NCI-H446 (cell line): Measurements from ENCODE around the gene LSM14A.
"Not testable (repeated sequence)": the region's sequence is repeated elsewhere in the genome, so short reads cannot be mapped to it uniquely, and the experiment has no call there.

ENCODE experiments used
- DNase-seq, 2 experiments: peaks; one replicate each; lab custom pipeline; 2025; lab: John Stamatoyannopoulos, UW

Gene LSM14A

DNA sequence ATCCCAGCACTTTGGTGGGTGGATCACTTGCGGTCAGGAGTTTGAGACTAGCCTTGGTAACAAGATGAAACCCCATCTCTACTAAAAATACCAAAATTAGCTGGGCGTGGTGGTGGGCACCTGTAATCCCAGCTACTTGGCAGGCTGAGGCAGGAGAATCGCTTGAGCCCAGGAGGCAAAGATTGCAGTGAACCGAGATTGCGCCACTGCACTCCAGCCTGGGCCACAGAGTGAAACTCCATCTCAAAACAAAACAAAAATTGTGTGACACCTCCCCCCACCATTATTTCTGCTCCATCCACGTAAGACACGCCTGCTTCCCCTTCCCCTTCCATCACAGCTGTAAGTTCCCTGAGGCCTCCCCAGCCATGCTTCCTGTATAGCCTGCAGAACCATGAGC is 13.3 kb upstream of the LSM14A start:
- DNase-seq = not testable (repeated sequence)

GRCh38 chr19:34159541-34159940 is 12.8 kb upstream of the LSM14A start:
- not testable (repeated sequence) for DNase-seq

DNA sequence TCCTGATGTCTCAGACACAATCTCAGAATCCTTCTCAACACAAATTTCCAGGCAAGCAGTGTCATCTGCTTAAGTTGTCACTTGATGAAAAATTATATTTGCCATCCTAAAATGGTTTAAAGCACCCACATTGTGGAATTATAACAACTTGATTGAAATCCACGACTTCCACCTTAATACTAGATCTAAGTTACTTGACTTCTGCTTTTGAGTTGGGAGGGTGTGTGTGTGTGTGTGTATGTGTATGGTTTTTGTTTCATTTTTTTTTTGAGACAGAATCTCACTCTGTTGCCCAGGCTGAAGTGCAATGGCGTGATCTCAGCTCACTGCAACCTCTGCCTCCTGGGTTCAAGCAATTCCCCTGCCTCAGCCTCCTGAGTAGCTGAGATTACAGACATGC is 10.4 kb upstream of the LSM14A start:
- not testable (repeated sequence) for DNase-seq

- no peak for DNase-seq
Measured at GRCh38 chr19:34165295-34165738, 7.0 kb upstream of the LSM14A start.

GRCh38 chr19:34169475-34170199 is 2.7 kb upstream of the LSM14A start:
- not testable (repeated sequence) for DNase-seq

DNA sequence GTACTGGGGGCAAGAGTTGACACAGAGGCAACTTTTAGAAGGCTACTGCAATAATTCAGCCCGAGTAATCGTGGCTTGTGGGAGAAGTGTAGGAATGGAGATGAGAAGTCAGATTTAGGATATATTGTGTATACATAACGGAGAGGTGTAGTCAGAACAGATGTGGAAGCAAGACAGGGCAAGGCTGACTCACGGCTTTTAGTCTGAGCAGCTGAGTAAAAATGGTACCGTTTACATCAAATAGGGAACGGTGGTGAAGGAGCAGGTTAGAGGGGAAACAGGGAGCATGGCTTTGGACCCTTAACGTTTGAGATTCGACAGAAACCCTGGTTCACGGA is 796 bp upstream of the LSM14A start:
- no peak for DNase-seq

GRCh38 chr19:34172661-34173192 is 423 bp downstream of the LSM14A start:
- DNase-seq = peak in 1 of 2 experiments; percentile 34

GRCh38 chr19:34173193-34173956 is 1.1 kb downstream of the LSM14A start:
- peak in 1 of 2 experiments; percentile 34 for DNase-seq

DNA sequence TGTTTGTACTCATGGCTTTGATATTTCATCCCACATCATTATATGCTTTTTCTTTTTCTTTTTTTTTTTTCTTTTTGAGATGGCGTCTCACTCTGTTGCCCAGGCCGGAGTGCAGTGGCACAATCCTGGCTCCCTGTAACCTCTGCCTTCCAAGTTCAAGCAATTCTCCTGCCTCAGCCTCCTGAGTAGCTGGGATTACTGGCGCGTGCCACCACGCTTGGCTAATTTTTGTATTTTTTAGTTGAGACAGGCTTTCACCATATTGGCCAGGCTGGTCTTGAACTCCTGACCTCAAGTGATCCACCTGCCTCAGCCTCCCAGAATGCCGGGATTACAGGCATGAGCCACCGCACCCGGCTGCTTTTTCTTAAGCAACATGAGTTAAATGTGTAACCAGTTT is 2.9 kb downstream of the LSM14A start:
- not testable (repeated sequence) for DNase-seq

GRCh38 chr19:34176581-34176980 is 4.3 kb downstream of the LSM14A start:
- DNase-seq = no peak

GRCh38 chr19:34178274-34178610 is 5.9 kb downstream of the LSM14A start:
- DNase-seq = no peak

- DNase-seq = no peak
Measured at GRCh38 chr19:34179066-34179465, 6.8 kb downstream of the LSM14A start.

- no peak for DNase-seq
Measured at GRCh38 chr19:34180273-34180672, 8.0 kb downstream of the LSM14A start.

DNA sequence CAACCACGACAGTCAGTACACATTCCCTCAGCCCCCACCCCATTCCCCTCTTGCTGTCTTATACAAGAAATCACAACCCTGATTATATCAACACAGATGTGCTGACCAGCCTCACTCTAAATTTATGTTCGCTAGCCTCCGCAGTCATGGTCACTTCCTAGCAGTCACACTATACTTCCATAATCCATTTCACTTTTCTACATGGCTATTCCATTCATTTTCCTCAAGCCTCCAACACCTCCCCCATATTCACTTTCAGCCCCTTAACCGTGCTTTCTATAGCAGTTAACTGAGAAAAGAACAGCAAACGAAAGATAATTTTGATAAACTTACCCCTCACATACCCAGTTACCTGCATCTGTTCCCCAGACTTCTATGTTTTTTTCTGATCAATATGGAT is 8.4 kb downstream of the LSM14A start:
- DNase-seq = no peak

DNA sequence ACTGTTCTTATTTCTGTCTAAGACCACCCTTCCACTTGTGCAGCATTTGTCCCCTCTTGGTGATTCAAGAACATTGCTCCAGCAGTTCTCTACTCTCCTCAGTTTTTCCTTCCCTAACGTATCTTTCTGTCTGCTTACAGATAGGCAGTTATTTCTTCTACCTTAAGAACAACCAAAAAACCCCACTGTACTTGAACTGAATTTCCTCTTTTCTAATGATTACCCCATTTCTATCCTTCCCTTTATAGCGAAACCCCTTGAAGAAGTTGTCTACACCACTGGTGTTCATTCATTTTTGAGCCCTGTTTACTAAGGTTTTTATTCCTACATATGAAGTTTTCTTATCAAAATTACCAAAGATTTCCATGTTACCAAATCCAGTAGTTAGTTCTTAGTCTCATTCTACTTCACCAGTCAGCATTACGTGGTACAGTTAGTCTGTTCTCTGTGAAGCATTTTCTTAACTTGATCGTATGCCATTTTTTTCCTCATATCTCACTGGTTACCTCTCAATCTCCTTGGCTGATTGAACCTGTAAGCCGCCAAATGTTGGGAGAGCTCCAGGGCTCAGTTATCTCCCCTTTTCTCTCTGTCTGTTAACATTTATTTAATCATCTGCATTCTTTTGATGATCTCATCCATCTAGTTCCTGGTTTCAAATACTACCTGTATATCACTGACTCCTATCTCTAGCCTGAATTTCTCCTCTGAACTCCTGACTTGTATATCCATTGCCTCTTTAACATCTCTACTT is 9.0 kb downstream of the LSM14A start:
- DNase-seq = no peak

- no peak for DNase-seq
Measured at GRCh38 chr19:34182125-34182524, 9.8 kb downstream of the LSM14A start.

DNA sequence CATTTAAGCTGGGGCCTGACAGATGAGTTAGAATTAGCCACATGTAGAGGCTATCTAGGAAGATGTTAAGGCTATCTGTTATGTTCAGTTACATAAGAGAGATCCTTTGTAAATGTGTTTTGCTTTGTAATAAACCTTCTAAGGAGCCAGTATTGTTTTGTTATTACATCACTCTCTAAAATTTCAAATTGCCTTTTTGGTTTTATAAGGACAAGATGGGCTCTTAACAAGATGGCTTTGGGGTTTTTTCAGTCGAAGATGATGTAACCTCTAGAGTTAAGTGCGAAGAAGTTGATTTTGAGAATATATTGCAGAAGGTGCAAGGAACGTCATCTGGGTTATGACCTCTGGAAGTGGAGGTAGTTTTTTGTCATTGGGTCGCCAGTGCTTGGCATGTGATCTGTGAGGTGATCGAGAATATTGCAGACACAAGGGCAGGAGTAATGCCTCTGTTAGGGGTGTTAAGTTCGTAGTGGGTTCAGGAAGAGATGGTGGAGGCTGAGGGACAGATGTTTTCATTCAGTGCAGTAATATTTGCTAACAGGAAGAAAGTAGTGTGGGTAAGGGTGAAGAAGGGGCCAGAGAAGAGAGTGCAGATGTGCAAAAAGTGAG is 12.7 kb downstream of the LSM14A start:
- no peak for DNase-seq

DNA sequence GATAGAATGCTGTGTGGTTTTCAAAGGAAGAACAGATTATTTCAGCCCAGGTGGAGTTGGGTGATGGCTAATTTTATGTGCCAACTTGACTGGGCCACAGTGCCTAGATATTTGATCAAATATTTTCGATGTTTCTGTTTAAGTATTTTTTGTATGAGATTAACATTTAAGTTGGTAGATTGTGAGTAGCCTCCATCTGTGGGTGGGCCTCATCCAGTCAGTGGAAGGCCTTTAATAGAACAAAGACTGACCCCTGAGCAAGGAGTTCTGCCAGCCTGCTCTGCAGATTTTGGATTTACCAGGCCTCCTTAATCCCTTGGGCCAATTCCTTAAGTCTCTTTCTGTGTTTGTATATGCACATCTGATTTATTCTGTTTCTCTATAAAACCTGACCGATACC is 13.9 kb downstream of the LSM14A start:
- no peak for DNase-seq

- DNase-seq = no peak
Measured at GRCh38 chr19:34187011-34187410, 14.7 kb downstream of the LSM14A start.

DNA sequence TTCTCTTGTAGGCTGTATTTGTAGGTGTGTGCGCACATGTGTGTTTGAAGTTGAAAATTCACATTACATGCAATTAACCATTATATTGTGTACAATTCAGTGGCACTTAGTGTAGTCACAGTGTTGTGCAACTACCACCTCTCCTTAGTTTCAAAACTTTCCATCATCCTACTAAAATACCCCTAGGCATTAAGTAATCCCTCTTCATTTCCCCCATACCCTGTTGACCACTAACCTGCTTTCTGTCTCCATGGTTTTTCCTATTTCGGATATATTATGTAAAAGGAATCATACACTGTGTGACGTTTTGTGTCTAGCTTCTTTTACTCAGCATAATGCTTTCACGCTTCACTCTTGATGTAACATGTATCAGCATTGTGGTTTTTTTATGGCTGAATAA is 16.1 kb downstream of the LSM14A start:
- no peak for DNase-seq

DNA sequence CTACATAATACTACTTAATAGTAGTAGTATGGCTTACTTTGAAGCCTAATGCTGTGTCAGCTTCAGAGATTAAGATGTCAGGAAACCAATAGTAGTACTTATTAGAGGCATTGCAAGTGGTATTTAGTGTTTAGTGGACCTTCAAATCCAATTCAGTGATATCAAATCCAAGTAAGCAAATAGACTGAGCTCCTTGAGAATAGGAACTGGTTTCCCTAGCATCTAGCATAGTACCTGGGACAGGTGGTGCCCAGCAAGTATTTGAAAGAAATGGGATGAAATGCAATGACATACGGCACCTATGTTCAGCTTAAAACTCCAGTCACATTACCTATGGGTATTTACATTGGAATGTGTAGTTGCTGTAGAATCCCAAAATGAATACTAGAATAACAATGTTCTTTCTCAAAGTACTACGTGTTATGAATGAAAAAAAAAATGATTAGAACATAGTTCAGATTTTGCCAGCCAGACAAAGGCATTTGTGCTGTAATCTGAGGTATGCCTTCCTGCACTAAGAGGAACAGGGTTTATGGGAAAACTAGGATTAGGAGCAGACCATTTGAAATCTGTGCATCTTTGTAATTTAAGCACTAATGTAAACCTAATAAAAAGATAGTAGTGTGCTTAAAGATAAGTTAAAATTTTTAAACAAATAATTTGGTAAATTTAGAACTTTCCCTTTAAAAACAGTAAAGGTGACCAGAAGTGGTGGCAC is 17.1 kb downstream of the LSM14A start:
- DNase-seq = no peak
